A549 (cell line): ENCODE results near the gene TTC32. TPM values are rescaled to one million over a fixed set of nuclear protein-coding genes. Genes with fewer than 3 reads are reported as not detected.
A peak's percentile ranks its signal among the peaks of the same experiment; 100 is the strongest.

Source experiments
- ATAC-seq, 2 experiments: fragments of 200-7000 bp in 1 of 2; fragments of >200 bp in 1 of 2; cut with Nextera tagmentation in 1 of 2; cut with Tn5 transposase in 1 of 2; 3 replicates each; pipeline versions ENCODE4 v1.8.0 to v1.9.1; 2018 to 2020; ENCODE audit warnings: mild to moderate bottlenecking in 1 of 2, moderate library complexity in 1 of 2
- CTCF ChIA-PET: fragments of 300-600 bp; sonication (Branson Sonifier 250); formaldehyde crosslinking; extraction: SDS; loops from one replicate; lab custom pipeline; 2021; ENCODE audit warnings: antibody characterized with exemption, inconsistent platforms; lab: Yijun Ruan, JAX
- POLR2A ChIA-PET: fragments of 350-600 bp; formaldehyde crosslinking; extraction: SDS; loops from one replicate; lab custom pipeline; 2021; ENCODE audit warnings: antibody characterized with exemption, inconsistent platforms; lab: Yijun Ruan, JAX
- DNase-seq, 2 experiments: peaks; one replicate each; pipeline versions ENCODE4 v3.0.0 to v3.0.0-alpha.2; 2011 to 2016; ENCODE audit warnings: low read depth in 1 of 2, low spot score in 1 of 2
- FAIRE-seq: peaks from 2 replicates; lab custom pipeline; 2011; peaks lifted over from hg19 to GRCh38; lab: Jason Lieb, UNC
- H3K27ac ChIP-seq, 2 experiments: fragments of >200 bp; sonication (Bioruptor Twin); formaldehyde crosslinking; 3 replicates each; pipeline ENCODE4 v1.5.1; 2016 to 2017
- H3K4me1 ChIP-seq: fragments of >200 bp; sonication (Bioruptor Twin); formaldehyde crosslinking; 3 replicates; pipeline ENCODE4 v1.6.1; 2016
- H3K4me2 ChIP-seq: fragments of >200 bp; sonication (Bioruptor Twin); formaldehyde crosslinking; 3 replicates; pipeline ENCODE4 v1.6.1; 2016
- H3K4me3 ChIP-seq: fragments of >200 bp; sonication (Bioruptor Twin); formaldehyde crosslinking; 3 replicates; pipeline ENCODE4 v1.5.1; 2016
- H3K9me3 ChIP-seq: fragments of >200 bp; sonication (Bioruptor Twin); formaldehyde crosslinking; 3 replicates; pipeline ENCODE4 v1.6.1; 2016
- FOXS1 ChIP-seq: fragments of 250-450 bp; sonication (Bioruptor Pico); IDR thresholded peaks from 2 replicates; pipeline ENCODE4 v1.5.0; 2020; ENCODE audit warnings: mild to moderate bottlenecking, moderate library complexity
- HEYL ChIP-seq: fragments of 250-450 bp; sonication (Bioruptor Pico); IDR thresholded peaks from 2 replicates; pipeline ENCODE4 v1.8.0; 2021; ENCODE audit warnings: mild to moderate bottlenecking, moderate library complexity
- KDM5A ChIP-seq: fragments of 200-600 bp; sonication (generic); IDR thresholded peaks from 2 replicates; pipeline ENCODE4 v1.6.1; 2016; ENCODE audit warnings: antibody characterized with exemption, mild to moderate bottlenecking
- RAD21 ChIP-seq, 2 experiments: fragments of >200 bp in 1 of 2; sonication (Bioruptor Twin) in 1 of 2; formaldehyde crosslinking in 1 of 2; IDR thresholded peaks in 1 of 2; conservative IDR thresholded peaks in 1 of 2; 2 replicates in 1 of 2; 3 replicates in 1 of 2; pipeline ENCODE4 v1.6.1; 2012 to 2018; ENCODE audit warnings: inconsistent platforms in 1 of 2
- RFX5 ChIP-seq: fragments of 450-650 bp; IDR thresholded peaks from 2 replicates; pipeline ENCODE4 v1.7.1; 2014; ENCODE audit warnings: antibody characterized with exemption, mild to moderate bottlenecking, moderate library complexity
- SMC3 ChIP-seq: fragments of >200 bp; sonication (Bioruptor Twin); formaldehyde crosslinking; IDR thresholded peaks from 3 replicates; pipeline ENCODE4 v1.6.1; 2018; ENCODE audit warnings: inconsistent platforms
- ZSCAN20 ChIP-seq: fragments of 250-450 bp; sonication (Bioruptor Pico); IDR thresholded peaks from 2 replicates; pipeline ENCODE4 v1.8.0; 2022; ENCODE audit warnings: mild to moderate bottlenecking, moderate library complexity
- WGBS: methylation state at CpG from one replicate; pipeline ENCODE4 v1.1.6; 2017; ENCODE audit errors: missing lambda C conversion rate; 5-methylcytosine and 5-hydroxymethylcytosine counted together
- polyA plus RNA-seq, 4 experiments: library from polyadenylated mRNA; depleted of rRNA in 3 of 4; stranded (reverse); fragments of >200 nt; fragmentation: RNase III in 1 of 4; extraction: RNeasy Plus Mini Kit Qiagen cat#74134 plus additional on column Dnase treatment in 1 of 4; gene quantifications; 2 replicates in 3 of 4; 3 replicates in 1 of 4; pipeline ENCODE4 v1.2.3, GENCODE V29; 2011 to 2017
- TF ChIP-seq, protein P1 (sequence below): fragments of 150-350 bp; IDR thresholded peaks from 2 replicates; pipeline ENCODE4 v1.6.1; 2014; ENCODE audit warnings: low read depth, mild to moderate bottlenecking, low read length
- TF ChIP-seq, protein P2 (sequence below): fragments of 250-450 bp; sonication (Bioruptor Pico); IDR thresholded peaks from 2 replicates; pipeline ENCODE4 v1.5.0; 2020; ENCODE audit warnings: low read depth, mild to moderate bottlenecking, moderate library complexity
- TF ChIP-seq, protein P3 (sequence below): fragments of >200 bp; sonication (Bioruptor Twin); formaldehyde crosslinking; IDR thresholded peaks from 3 replicates; pipeline ENCODE4 v1.5.1; 2016
- TF ChIP-seq, protein P4 (sequence below): fragments of >200 bp; sonication (Bioruptor Twin); formaldehyde crosslinking; IDR thresholded peaks from 3 replicates; pipeline ENCODE4 v1.6.1; 2016

The TTC32 gene
- polyA plus RNA-seq, 2 of the 4 experiments (the other 2 are of a cell fraction) = 22.4 to 37.1 TPM

DNA sequence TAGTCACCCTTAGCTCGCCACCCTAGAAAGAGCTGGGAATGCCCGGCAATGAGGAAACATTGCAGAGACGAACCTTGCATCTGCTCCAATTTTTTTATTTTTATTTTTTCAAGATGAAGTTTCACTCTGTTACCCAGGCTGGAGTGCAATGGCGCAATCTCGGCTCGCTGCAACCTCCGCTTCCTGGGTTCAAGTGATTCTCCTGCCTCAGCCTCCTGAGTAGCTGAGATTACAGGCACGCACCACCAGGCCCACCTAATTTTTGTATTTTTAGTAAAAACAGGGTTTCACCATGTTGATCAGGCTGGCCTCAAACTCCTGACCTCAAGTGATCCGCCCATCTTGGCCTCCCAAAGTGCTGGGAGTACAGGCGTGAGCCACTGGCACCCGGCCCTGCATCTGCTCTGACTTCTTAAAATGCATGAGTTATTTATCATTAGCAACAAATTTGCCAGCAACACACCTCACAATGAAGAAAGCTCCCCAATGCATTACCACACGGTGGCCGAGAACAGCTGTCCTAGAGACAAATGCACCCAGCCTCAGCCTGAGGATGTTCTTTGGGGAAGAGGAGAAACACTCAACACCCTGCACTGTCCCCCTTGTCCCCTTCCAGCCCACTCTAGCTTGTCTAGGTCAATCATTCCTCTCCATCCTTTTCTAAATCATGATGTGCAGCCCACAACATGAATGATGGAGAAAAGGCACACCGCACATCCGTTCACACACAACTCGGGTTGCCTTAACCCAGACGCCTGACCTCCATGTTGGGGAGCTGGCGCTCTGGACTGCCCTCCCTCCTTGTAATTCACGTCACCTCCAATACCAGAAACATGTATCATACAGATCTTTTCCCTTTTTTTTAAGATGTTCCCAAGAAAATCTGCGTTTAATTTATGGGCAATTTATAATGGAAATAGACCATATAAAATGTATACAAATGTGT, 46.9 kb downstream of the TTC32 start:
- Histone ChIP-seq H3K4me1 (no peaks in the 10 kb centered on the region), H3K4me3 (no peak overlapping the region), H3K27ac (no peak overlapping the region), H3K9me3 (no peaks in the 10 kb centered on the region), H3K4me2 (no peak overlapping the region)
- DNase-seq (no peak), FAIRE-seq (no peak), ATAC-seq (no peak)
- ChIA-PET CTCF (interaction anchor here (1.0 to 5.1 kb wide), 4 partner anchors 8 to 1468 kb away, joined by 3 to 31 read pairs (median 3); no protein-coding TSS in a partner anchor), POLR2A (no interaction called here)
- TF ChIP-seq RFX5 (no peak), ZSCAN20 (CRISPR knock-in tag) (no peak), KDM5A (no peak)
- TF ChIP-seq, protein P1, sequence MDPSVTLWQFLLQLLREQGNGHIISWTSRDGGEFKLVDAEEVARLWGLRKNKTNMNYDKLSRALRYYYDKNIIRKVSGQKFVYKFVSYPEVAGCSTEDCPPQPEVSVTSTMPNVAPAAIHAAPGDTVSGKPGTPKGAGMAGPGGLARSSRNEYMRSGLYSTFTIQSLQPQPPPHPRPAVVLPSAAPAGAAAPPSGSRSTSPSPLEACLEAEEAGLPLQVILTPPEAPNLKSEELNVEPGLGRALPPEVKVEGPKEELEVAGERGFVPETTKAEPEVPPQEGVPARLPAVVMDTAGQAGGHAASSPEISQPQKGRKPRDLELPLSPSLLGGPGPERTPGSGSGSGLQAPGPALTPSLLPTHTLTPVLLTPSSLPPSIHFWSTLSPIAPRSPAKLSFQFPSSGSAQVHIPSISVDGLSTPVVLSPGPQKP = no peak
- TF ChIP-seq, protein P2, sequence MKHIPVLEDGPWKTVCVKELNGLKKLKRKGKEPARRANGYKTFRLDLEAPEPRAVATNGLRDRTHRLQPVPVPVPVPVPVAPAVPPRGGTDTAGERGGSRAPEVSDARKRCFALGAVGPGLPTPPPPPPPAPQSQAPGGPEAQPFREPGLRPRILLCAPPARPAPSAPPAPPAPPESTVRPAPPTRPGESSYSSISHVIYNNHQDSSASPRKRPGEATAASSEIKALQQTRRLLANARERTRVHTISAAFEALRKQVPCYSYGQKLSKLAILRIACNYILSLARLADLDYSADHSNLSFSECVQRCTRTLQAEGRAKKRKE (CRISPR knock-in tag) = no peak
- 90% methylated on average over 20 of the region's 20 CpGs for whole genome bisulfite sequencing

DNA sequence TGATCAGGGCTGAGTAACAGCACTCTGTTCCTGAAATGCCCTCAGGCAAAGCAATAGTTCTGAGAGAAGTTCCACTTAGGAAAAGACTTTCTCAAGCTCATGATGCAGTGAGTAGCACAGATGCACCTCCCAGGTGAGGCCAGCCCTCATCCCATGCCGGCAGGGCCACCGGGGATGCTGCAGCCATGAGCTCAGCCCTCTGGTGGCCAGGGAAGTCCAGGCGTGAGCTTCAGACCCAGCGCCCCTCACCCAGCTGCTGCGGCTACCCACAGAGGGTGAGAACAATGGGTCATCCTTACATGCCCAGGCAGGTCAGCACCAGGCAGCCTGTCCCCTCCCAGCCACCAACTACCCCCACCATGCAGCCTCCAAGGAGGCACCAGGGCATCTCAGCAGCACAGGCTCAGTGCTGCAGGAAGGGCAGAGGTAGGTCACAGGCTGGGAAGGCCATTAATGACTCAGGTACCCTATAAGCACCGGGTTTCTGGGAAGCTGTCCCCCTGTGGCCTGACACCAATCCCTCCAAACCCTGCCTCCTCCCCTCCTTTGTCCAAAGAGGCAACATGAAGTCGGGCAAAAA, 50.6 kb downstream of the TTC32 start:
- FAIRE-seq = no peak

More for the DNA sequence above, 50.6 kb downstream of the TTC32 start:
- no peaks in the 10 kb centered on the region for H3K4me1 ChIP-seq
- ATAC-seq = peak; percentile 82 to 92
- no peak for TF ChIP-seq HEYL (CRISPR knock-in tag)
- TF ChIP-seq ZSCAN20 (CRISPR knock-in tag) = no peak
- no peak for TF ChIP-seq RFX5
- peak; percentile 55 for TF ChIP-seq SMC3
- TF ChIP-seq, protein P3, sequence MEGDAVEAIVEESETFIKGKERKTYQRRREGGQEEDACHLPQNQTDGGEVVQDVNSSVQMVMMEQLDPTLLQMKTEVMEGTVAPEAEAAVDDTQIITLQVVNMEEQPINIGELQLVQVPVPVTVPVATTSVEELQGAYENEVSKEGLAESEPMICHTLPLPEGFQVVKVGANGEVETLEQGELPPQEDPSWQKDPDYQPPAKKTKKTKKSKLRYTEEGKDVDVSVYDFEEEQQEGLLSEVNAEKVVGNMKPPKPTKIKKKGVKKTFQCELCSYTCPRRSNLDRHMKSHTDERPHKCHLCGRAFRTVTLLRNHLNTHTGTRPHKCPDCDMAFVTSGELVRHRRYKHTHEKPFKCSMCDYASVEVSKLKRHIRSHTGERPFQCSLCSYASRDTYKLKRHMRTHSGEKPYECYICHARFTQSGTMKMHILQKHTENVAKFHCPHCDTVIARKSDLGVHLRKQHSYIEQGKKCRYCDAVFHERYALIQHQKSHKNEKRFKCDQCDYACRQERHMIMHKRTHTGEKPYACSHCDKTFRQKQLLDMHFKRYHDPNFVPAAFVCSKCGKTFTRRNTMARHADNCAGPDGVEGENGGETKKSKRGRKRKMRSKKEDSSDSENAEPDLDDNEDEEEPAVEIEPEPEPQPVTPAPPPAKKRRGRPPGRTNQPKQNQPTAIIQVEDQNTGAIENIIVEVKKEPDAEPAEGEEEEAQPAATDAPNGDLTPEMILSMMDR = peak; percentile 13; the same call in 1 of the 3 replicates
- TF ChIP-seq FOXS1 (CRISPR knock-in tag) = no peak
- TF ChIP-seq, protein P4, sequence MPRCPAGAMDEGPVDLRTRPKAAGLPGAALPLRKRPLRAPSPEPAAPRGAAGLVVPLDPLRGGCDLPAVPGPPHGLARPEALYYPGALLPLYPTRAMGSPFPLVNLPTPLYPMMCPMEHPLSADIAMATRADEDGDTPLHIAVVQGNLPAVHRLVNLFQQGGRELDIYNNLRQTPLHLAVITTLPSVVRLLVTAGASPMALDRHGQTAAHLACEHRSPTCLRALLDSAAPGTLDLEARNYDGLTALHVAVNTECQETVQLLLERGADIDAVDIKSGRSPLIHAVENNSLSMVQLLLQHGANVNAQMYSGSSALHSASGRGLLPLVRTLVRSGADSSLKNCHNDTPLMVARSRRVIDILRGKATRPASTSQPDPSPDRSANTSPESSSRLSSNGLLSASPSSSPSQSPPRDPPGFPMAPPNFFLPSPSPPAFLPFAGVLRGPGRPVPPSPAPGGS = no peak
- peak; percentile 34 to 37; a peak in 3 of 5 replicates for TF ChIP-seq RAD21 (conservative IDR thresholded peaks at IDR 0.05 in 1 of 2, IDR thresholded peaks at IDR 0.05 in 1 of 2)
- TF ChIP-seq, all 56 proteins: peak for 3
- ChIA-PET POLR2A (no interaction called here), CTCF (interaction anchor here (0.7 to 5.1 kb wide), 9 partner anchors 11 to 489 kb away, joined by 3 to 31 read pairs (median 3); no protein-coding TSS in a partner anchor)
- no peak overlapping the region for H3K4me3 ChIP-seq
- WGBS = 48% methylated on average over 7 of the region's 7 CpGs
- H3K4me2 ChIP-seq = no peak overlapping the region
- H3K9me3 ChIP-seq = no peaks in the 10 kb centered on the region
- DNase-seq = peak; percentile 33 to 47
- H3K27ac ChIP-seq = peak overlapping the region in 1 of 2 experiments; percentile 62; a peak in 3 of 6 replicates
